ENCODE results near the gene KCNIP4. TPM values are rescaled to one million over a fixed set of nuclear protein-coding genes. Genes with fewer than 3 reads are reported as not detected.

Gene KCNIP4
- total RNA-seq, 1 donor from 2014 or later = not detected

DNA sequence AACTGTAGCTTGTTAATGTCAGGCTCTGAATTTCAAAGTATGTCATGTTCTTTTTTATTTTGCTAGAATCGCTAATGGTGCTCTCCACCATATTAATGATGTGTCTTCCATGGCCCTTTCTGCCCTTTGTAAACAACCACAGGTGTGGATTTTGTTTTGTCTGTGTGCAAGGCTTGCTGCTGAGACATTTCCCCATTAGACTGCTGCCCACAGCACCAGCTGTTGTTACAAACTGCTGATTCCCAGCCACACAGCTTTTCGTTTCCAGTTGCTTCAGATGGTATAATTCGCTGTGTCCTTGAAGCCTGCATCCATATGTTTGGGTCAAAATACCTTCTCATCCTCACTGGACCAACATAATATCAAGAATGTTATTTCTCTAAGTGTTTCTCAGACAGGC lies 32.8 kb downstream of the KCNIP4 start:
- Mint-ChIP-seq H3K36me3 (ENCODE audit: low read depth) (no peaks in the 10 kb centered on the region), H3K9me3 (ENCODE audit: low read depth) (no peaks in the 10 kb centered on the region), H3K4me3 (ENCODE audit: unreplicated experiment) (no peak overlapping the region), H3K27me3 (ENCODE audit: low read depth) (peaks cover 21% of the 10 kb centered on the region), H3K4me1 (ENCODE audit: low read depth) (no peaks in the 10 kb centered on the region), H3K27ac (ENCODE audit: unreplicated experiment) (no peak overlapping the region)
- no peak for DNase-seq (ENCODE audit: low spot score)
- TF ChIP-seq, protein P1, sequence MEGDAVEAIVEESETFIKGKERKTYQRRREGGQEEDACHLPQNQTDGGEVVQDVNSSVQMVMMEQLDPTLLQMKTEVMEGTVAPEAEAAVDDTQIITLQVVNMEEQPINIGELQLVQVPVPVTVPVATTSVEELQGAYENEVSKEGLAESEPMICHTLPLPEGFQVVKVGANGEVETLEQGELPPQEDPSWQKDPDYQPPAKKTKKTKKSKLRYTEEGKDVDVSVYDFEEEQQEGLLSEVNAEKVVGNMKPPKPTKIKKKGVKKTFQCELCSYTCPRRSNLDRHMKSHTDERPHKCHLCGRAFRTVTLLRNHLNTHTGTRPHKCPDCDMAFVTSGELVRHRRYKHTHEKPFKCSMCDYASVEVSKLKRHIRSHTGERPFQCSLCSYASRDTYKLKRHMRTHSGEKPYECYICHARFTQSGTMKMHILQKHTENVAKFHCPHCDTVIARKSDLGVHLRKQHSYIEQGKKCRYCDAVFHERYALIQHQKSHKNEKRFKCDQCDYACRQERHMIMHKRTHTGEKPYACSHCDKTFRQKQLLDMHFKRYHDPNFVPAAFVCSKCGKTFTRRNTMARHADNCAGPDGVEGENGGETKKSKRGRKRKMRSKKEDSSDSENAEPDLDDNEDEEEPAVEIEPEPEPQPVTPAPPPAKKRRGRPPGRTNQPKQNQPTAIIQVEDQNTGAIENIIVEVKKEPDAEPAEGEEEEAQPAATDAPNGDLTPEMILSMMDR (IDR thresholded peaks at IDR 0.05) = no peak

DNA sequence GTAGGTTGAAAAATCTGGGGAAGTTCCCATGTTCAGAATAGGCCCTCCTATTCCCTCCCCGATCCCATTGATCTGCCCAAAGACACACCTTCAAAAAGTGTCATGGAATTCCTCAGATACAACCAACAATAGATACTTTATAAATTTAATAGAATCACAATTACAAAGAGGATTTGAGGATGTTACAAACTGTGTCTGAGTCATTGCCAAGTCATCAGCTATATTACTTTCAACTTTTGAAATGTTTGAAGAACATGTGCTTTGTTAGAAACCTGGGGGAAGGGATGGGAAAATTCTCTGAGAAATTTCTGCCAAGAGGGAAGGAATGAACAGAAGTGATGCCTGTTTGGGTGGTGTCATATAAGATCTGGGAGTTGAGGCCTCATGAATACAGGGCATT lies 46.7 kb downstream of the KCNIP4 start:
- no peak for DNase-seq (ENCODE audit: low spot score)
- Mint-ChIP-seq H3K4me1 (ENCODE audit: low read depth) (no peaks in the 10 kb centered on the region), H3K27ac (ENCODE audit: unreplicated experiment) (no peak overlapping the region), H3K27me3 (ENCODE audit: low read depth) (peaks cover 8% of the 10 kb centered on the region), H3K36me3 (ENCODE audit: low read depth) (no peaks in the 10 kb centered on the region), H3K9me3 (ENCODE audit: low read depth) (peaks cover 35% of the 10 kb centered on the region), H3K4me3 (ENCODE audit: unreplicated experiment) (no peak overlapping the region)
- TF ChIP-seq, protein P1 (IDR thresholded peaks at IDR 0.05) = no peak

DNA sequence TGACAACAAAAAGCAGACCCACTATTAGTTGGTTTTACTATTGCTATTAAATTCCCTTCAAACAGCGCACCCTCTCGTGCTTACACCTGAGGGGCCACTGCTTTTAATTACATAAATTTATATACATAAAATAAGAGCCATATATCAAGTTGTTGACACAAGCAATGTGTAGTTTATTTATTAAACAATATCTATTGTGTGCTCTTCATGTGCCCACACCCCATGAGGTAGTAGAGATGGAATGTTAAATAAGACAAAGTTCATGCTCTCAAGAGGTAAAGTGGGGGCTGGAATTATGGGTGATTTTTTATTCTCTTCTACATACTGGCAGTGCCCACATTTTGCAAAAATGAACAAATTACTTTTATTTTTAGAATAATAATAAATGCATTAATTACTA lies 47.3 kb downstream of the KCNIP4 start:
- Mint-ChIP-seq H3K36me3 (ENCODE audit: low read depth) (no peaks in the 10 kb centered on the region), H3K4me1 (ENCODE audit: low read depth) (no peaks in the 10 kb centered on the region), H3K27me3 (ENCODE audit: low read depth) (peaks cover 8% of the 10 kb centered on the region), H3K4me3 (ENCODE audit: unreplicated experiment) (no peak overlapping the region), H3K9me3 (ENCODE audit: low read depth) (peaks cover 35% of the 10 kb centered on the region), H3K27ac (ENCODE audit: unreplicated experiment) (no peak overlapping the region)
- TF ChIP-seq, protein P1 (IDR thresholded peaks at IDR 0.05) = no peak
- DNase-seq (ENCODE audit: low spot score) = no peak

DNA sequence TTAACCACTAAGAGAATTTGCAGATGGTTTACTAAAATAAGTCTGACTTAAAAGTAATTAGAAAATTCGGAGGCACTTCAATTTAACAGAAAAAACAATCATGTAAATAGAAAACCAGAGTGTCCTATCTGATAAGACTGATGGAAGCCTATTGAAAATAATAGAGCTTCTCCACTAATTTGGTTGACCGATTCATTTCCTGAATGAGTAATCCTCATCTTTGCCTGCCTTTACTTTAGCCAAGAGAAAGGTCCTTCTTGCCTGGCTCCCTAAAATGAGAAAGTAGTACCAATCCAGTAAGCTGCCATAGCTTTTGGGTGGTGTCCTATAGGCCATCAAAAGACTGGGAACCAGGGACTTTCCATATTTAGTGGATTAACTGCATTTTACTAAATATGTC lies 48.4 kb downstream of the KCNIP4 start:
- H3K27me3 Mint-ChIP-seq (ENCODE audit: low read depth) = peaks cover 6% of the 10 kb centered on the region
- no peak for DNase-seq (ENCODE audit: low spot score)
- no peak overlapping the region for H3K27ac Mint-ChIP-seq (ENCODE audit: unreplicated experiment)
- no peaks in the 10 kb centered on the region for H3K36me3 Mint-ChIP-seq (ENCODE audit: low read depth)
- H3K4me3 Mint-ChIP-seq (ENCODE audit: unreplicated experiment) = no peak overlapping the region
- TF ChIP-seq, protein P1 (IDR thresholded peaks at IDR 0.05) = no peak
- H3K9me3 Mint-ChIP-seq (ENCODE audit: low read depth) = peaks cover 29% of the 10 kb centered on the region
- no peaks in the 10 kb centered on the region for H3K4me1 Mint-ChIP-seq (ENCODE audit: low read depth)

DNA sequence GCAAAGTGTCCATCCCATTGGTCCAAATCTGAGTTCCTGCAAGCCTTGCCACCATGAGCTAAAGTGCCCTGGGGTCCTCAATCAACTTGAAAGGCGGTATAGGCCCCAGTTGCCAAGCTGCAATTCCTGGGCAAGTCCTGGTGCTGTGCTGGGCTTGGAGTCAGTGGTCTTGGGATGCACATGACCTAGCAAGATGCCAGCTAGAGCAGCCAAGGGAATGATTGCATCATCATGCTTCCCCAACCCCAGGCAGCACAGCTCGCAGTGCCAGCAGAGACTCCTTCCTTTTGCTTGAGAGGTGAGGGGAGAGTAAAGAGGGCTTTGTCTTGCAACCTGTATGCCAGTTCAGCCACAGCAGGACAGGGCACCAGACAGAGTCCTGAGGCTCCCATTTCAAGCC lies 50.5 kb downstream of the KCNIP4 start:
- no peaks in the 10 kb centered on the region for H3K4me1 Mint-ChIP-seq (ENCODE audit: low read depth)
- TF ChIP-seq, protein P1 (IDR thresholded peaks at IDR 0.05) = no peak

More for the DNA sequence above, 50.5 kb downstream of the KCNIP4 start:
- Mint-ChIP-seq H3K9me3 (ENCODE audit: low read depth) (peaks cover 29% of the 10 kb centered on the region), H3K27me3 (ENCODE audit: low read depth) (peaks cover 11% of the 10 kb centered on the region), H3K36me3 (ENCODE audit: low read depth) (no peaks in the 10 kb centered on the region), H3K27ac (ENCODE audit: unreplicated experiment) (no peak overlapping the region), H3K4me3 (ENCODE audit: unreplicated experiment) (no peak overlapping the region)
- no peak for DNase-seq (ENCODE audit: low spot score)
